GM12872 (cell line): Measurements from ENCODE around the gene TNK1.

ENCODE experiments used
- CTCF ChIP-seq: IDR thresholded peaks from 3 replicates; pipeline ENCODE4 v1.5.1; 2011; ENCODE audit warnings: low read depth, mild to moderate bottlenecking, low read length, moderate library complexity; ENCODE audit not compliant: insufficient read depth

The TNK1 gene

GRCh38 chr17:7403977-7404736, 23.3 kb downstream of the TNK1 start, which contains the start of gene TMEM256:
Gene TMEM256 (minus strand): TSS chr17:7404097. CDS start chr17:7404084, 13 bp downstream.
- TF ChIP-seq CTCF: no peak

GRCh38 chr17:7404737-7405349, 24.0 kb downstream of the TNK1 start:
- no peak for TF ChIP-seq CTCF

DNA sequence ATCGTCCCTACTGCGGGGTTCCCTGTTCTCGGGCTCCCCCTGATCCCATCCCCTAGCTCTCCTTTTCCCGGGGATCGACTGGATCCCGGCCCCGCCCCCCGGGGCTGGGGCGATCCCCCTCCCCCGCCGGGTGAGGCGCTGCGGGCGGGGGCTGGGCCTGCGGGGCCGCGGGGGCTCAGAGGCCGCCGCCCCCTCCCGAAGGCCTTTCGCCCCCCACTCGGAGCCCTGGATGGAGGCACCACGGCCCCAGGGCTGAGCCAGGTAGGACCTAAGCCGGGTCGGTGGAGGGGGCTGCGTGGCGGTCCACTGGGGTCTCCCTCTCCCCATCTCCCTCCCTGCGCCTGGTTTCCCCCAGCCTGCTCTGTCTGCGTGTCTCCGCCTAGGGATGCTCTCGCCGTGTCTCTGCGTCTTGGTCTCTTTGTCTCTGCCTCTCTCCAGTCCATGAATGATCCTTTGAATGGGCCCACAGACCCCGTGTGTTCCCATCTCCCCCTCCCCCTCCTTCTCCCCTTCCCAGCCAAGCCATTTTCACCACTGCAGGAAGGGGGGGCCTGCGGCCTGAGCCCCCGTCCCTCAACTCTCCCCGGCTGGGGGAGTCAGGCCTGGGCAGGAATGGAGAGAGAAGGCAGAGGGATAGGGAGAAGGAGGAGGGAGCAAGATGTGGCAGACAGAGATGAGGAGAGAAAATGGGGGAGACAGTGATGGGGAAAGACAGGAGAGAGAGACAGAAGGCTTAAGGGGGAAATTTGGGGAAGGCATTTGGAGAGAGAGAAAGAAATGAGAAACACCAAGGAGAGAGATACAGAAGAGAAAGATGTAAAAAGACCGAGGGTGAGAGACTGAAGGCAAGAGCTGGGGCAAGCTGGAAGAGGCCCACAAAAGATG, 24.7 kb downstream of the TNK1 start:
- TF ChIP-seq CTCF: no peak

- TF ChIP-seq CTCF: no peak
These were observed 25.4 kb downstream of the TNK1 start for GRCh38 chr17:7406235-7406825.

- no peak for TF ChIP-seq CTCF
These were observed 26.2 kb downstream of the TNK1 start for GRCh38 chr17:7407082-7407481.

GRCh38 chr17:7407485-7408251, 26.8 kb downstream of the TNK1 start, which contains the start of gene NLGN2:
Gene NLGN2 (plus strand): TSS chr17:7407845. CDS start chr17:7408256, 411 bp downstream.
- TF ChIP-seq CTCF: no peak
